K562 (cell line): Measurements from ENCODE around the gene IRF8. TPM values are rescaled to one million over a fixed set of nuclear protein-coding genes. Genes with fewer than 3 reads are reported as not detected.

Experiments
- ATAC-seq: fragments of 200-7000 bp; cut with Tn5 transposase; 3 replicates; pipeline ENCODE4 v1.9.1; 2020; ENCODE audit warnings: moderate library complexity
- BruUV-seq: library from RNA; stranded (reverse); fragments of 400-500 nt; replicated peaks from 2 replicates; lab custom pipeline; 2021; lab: Mats Ljungman, UMichigan
- CTCF ChIA-PET: fragments of 300-600 bp; formaldehyde crosslinking; extraction: SDS; loops from one replicate; lab custom pipeline; 2021; ENCODE audit warnings: low intra/inter-chr PET ratio; lab: Yijun Ruan, JAX
- POLR2A ChIA-PET: fragments of 300-600, 350-650 bp; sonication (Branson Sonifier 250); formaldehyde crosslinking; extraction: SDS; loops from one replicate; lab custom pipeline; 2021; ENCODE audit warnings: antibody characterized with exemption, inconsistent platforms; lab: Yijun Ruan, JAX
- DNase-seq, 4 experiments: peaks; one replicate each; pipeline versions ENCODE4 v3.0.0 to v3.0.0-alpha.2; 2011 to 2018; ENCODE audit warnings: low spot score in 3 of 4, mixed read lengths in 3 of 4; ENCODE audit errors: extremely low read depth in 1 of 4
- FAIRE-seq: peaks from 2 replicates; lab custom pipeline; 2011; peaks lifted over from hg19 to GRCh38; lab: Jason Lieb, UNC
- H2AFZ ChIP-seq: 2 replicates; pipeline ENCODE4 v1.6.0; 2011; ENCODE audit warnings: low read depth, low read length, control low read depth, inconsistent platforms
- H3K27ac ChIP-seq: fragments of 200-600 bp; 3 replicates; pipeline ENCODE4 v1.8.0; 2011; ENCODE audit warnings: low read depth, mild to moderate bottlenecking, control low read depth, inconsistent platforms, low read length, moderate library complexity, mixed read lengths; ENCODE audit errors: extremely low read depth
- H3K27me3 ChIP-seq, 2 experiments: fragments of 300-600 bp in 1 of 2; 2 replicates in 1 of 2; 3 replicates in 1 of 2; pipeline versions ENCODE4 v1.6.0 to v1.8.0; 2011; ENCODE audit warnings: inconsistent platforms in 2 of 2, low read length in 2 of 2, mild to moderate bottlenecking in 1 of 2, mixed read lengths in 1 of 2, moderate library complexity in 1 of 2; ENCODE audit not compliant: control insufficient read depth in 2 of 2, insufficient read depth in 2 of 2
- H3K36me3 ChIP-seq: fragments of 300-600 bp; 3 replicates; pipeline ENCODE4 v1.8.0; 2011; ENCODE audit warnings: mild to moderate bottlenecking, low read length, inconsistent platforms; ENCODE audit not compliant: control insufficient read depth, insufficient read depth
- H3K4me1 ChIP-seq, 2 experiments: fragments of 200-600 bp in 1 of 2; replicated peaks in 1 of 2; 2 replicates in 1 of 2; 3 replicates in 1 of 2; pipeline versions ENCODE4 v1.5.1 to v1.8.0; 2011; ENCODE audit warnings: inconsistent platforms in 2 of 2, low read length in 2 of 2, mild to moderate bottlenecking in 1 of 2, mixed read lengths in 1 of 2, moderate library complexity in 1 of 2; ENCODE audit not compliant: control insufficient read depth in 2 of 2, insufficient read depth in 2 of 2
- H3K4me2 ChIP-seq: 2 replicates; pipeline ENCODE4 v1.6.1; 2011; ENCODE audit warnings: low read length, control low read depth, inconsistent platforms, mixed read lengths; ENCODE audit not compliant: insufficient read depth
- H3K4me3 ChIP-seq: fragments of 200-600 bp; sonication (generic), shearing (Covaris generic); 2 replicates; pipeline ENCODE4 v1.5.1; 2016; ENCODE audit warnings: control low read depth, inconsistent platforms
- H3K79me2 ChIP-seq: fragments of 200-600 bp; 3 replicates; pipeline ENCODE4 v1.8.0; 2011; ENCODE audit warnings: low read length, inconsistent platforms; ENCODE audit not compliant: control insufficient read depth, insufficient read depth
- H3K9ac ChIP-seq, 2 experiments: 2 replicates each; pipeline versions ENCODE4 v1.6.0 to v1.6.1; 2011; ENCODE audit warnings: low read depth in 2 of 2, low read length in 2 of 2, control low read depth in 1 of 2, inconsistent platforms in 1 of 2, mild to moderate bottlenecking in 1 of 2, mixed read lengths in 1 of 2; ENCODE audit not compliant: insufficient read depth in 1 of 2
- H3K9me1 ChIP-seq: one replicate; pipeline ENCODE4 v1.6.0; 2011; ENCODE audit warnings: inconsistent platforms, mild to moderate bottlenecking, low read length, moderate library complexity; ENCODE audit not compliant: control insufficient read depth, insufficient read depth
- H3K9me3 ChIP-seq: replicated peaks from 2 replicates; pipeline ENCODE4 v1.5.1; 2011; ENCODE audit warnings: low read depth, low read length, inconsistent platforms; ENCODE audit not compliant: control insufficient read depth, insufficient read depth
- H4K20me1 ChIP-seq: replicated peaks from 2 replicates; pipeline ENCODE4 v1.6.1; 2011; ENCODE audit warnings: low read length, inconsistent platforms, mixed read lengths; ENCODE audit not compliant: control insufficient read depth, insufficient read depth
- CC2D1A ChIP-seq: fragments of 450-650 bp; IDR thresholded peaks from 2 replicates; pipeline ENCODE4 v1.6.1; 2017; ENCODE audit warnings: mild to moderate bottlenecking
- CREB5 ChIP-seq: fragments of 250-450 bp; sonication (Bioruptor Pico); IDR thresholded peaks from 2 replicates; pipeline ENCODE4 v1.5.0; 2020; ENCODE audit warnings: mild to moderate bottlenecking
- EHMT2 ChIP-seq: fragments of 450-650 bp; IDR thresholded peaks from 2 replicates; pipeline ENCODE4 v1.6.1; 2018; ENCODE audit warnings: antibody characterized with exemption
- ETV5 ChIP-seq: sonication (generic); formaldehyde crosslinking; IDR thresholded peaks from 2 replicates; pipeline ENCODE4 v1.4.0; 2020; ENCODE audit warnings: low read depth, mild to moderate bottlenecking, missing genetic modification reagents
- FOXJ2 ChIP-seq: fragments of 200-800 bp; sonication (Bioruptor generic); IDR thresholded peaks from 2 replicates; pipeline ENCODE4 v1.6.1; 2016; ENCODE audit warnings: missing genetic modification characterization, missing compliant biosample characterization
- GABPB2 ChIP-seq: fragments of 250-450 bp; sonication (Bioruptor Pico); conservative IDR thresholded peaks from 2 replicates; pipeline ENCODE4 v1.5.1; 2021; ENCODE audit warnings: mild to moderate bottlenecking
- HDAC3 ChIP-seq: fragments of 450-650 bp; IDR thresholded peaks from 2 replicates; pipeline ENCODE4 v1.6.1; 2018; ENCODE audit warnings: borderline replicate concordance, mild to moderate bottlenecking, moderate library complexity; ENCODE audit not compliant: partially characterized antibody
- PRMT5 ChIP-seq: sonication (generic); formaldehyde crosslinking; IDR thresholded peaks from 2 replicates; pipeline ENCODE4 v1.5.0; 2020; ENCODE audit warnings: missing genetic modification reagents
- PRPF4 ChIP-seq: fragments of 200-400 bp; formaldehyde crosslinking; IDR thresholded peaks from one replicate; pipeline ENCODE4 v1.6.1; 2017; ENCODE audit warnings: low read length, low read depth, mild to moderate bottlenecking; ENCODE audit not compliant: insufficient read depth, poor library complexity, severe bottlenecking
- RNF219 ChIP-seq: fragments of 250-450 bp; sonication (Bioruptor Pico); IDR thresholded peaks from 2 replicates; pipeline ENCODE4 v1.5.0; 2022; ENCODE audit warnings: mild to moderate bottlenecking
- SIN3B ChIP-seq: fragments of 450-650 bp; IDR thresholded peaks from 2 replicates; pipeline ENCODE4 v1.6.1; 2017; ENCODE audit warnings: low read depth, mild to moderate bottlenecking, moderate library complexity
- SRSF1 ChIP-seq: fragments of 200-400 bp; formaldehyde crosslinking; IDR thresholded peaks from 2 replicates; pipeline ENCODE4 v1.6.1; 2017; ENCODE audit warnings: mild to moderate bottlenecking, low read depth, low read length, moderate library complexity
- TEAD1 ChIP-seq, 2 experiments: fragments of 450-650 bp in 1 of 2; sonication (generic) in 1 of 2; formaldehyde crosslinking; IDR thresholded peaks; 2 replicates each; pipeline versions ENCODE4 v1.4.0 to v1.8.0; 2020 to 2022; ENCODE audit warnings: mild to moderate bottlenecking in 2 of 2, missing genetic modification reagents in 1 of 2
- WGBS: fragments of 100-300 bp; shearing (Covaris generic); methylation state at CpG from one replicate; pipeline ENCODE4 v1.1.6; 2016; ENCODE audit warnings: low coverage, mixed read lengths; ENCODE audit not compliant: insufficient coverage; ENCODE audit errors: missing lambda C conversion rate; 5-methylcytosine and 5-hydroxymethylcytosine counted together
- in situ Hi-C: fragments of 300-500 bp; cut with MboI; formaldehyde crosslinking; loops from 4 replicates; pipeline ENCODE4 v1.15.0; 2018; ENCODE audit warnings: inconsistent platforms, mixed read lengths
- intact Hi-C: fragments of 100-400 bp; cut with micrococcal nuclease; formaldehyde crosslinking; loops from 2 replicates; pipeline ENCODE4 v1.14.2; 2022
- polyA plus RNA-seq, 8 experiments: library from polyadenylated mRNA; depleted of rRNA in 4 of 8; stranded (reverse) in 5 of 8; unstranded in 3 of 8; fragments of >200 nt; fragmentation: Nextera tagmentation in 2 of 8; fragmentation: Illumina TruSeq in 1 of 8; extraction: Ambion mirVana in 2 of 8; extraction: Trizol in 1 of 8; gene quantifications; 2 replicates each; pipeline versions ENCODE4 v1.2.1 to v1.2.3, GENCODE V29; 2011 to 2014; ENCODE audit warnings: inconsistent platforms in 1 of 8, missing spikeins in 1 of 8
- total RNA-seq, 7 experiments: library from RNA; depleted of rRNA in 6 of 7; stranded (reverse); fragments of >200 nt in 6 of 7; fragmentation: Illumina TruSeq in 2 of 7; extraction: Trizol in 2 of 7; gene quantifications; 2 replicates each; pipeline versions ENCODE4 v1.2.1 to v1.2.3, GENCODE V29; 2011 to 2021; ENCODE audit warnings: low replicate concordance in 1 of 7
- TF ChIP-seq, protein P1 (sequence below): fragments of 450-650 bp; formaldehyde crosslinking; IDR thresholded peaks from 2 replicates; pipeline ENCODE4 v1.4.0; 2022; ENCODE audit warnings: mild to moderate bottlenecking, moderate library complexity

Gene IRF8
- total and polyA plus RNA-seq, 9 of the 15 experiments (the other 6 are each of a cell fraction or from before 2014, with no cell fraction given): 0.01 to 0.98 TPM; not detected in 7

DNA sequence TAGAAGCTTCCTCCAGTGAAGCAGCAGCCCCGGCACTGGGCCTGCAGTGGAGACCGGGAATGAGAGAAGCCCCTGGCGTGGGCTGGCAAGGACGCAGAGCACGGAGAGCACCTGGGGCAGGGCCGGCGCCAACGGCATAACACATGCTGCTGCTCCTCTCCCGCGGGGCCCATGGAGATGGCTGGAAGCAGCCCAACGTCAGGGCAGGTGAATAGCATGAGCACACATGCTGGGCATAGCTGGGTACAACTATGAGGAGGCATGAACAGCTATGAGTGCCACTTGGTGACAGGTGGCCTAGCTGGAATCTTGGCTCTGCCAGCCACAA is 46.4 kb downstream of the IRF8 start (continued):
- no peak for TF ChIP-seq RNF219 (CRISPR knock-in tag)
- TF ChIP-seq PRPF4: no peak
- TF ChIP-seq TEAD1 (CRISPR knock-in tag; IDR thresholded peaks at IDR 0.05): no peak
- no peak for TF ChIP-seq CREB5
- TF ChIP-seq SRSF1: no peak
- no peak for TF ChIP-seq FOXJ2 (tag)

DNA sequence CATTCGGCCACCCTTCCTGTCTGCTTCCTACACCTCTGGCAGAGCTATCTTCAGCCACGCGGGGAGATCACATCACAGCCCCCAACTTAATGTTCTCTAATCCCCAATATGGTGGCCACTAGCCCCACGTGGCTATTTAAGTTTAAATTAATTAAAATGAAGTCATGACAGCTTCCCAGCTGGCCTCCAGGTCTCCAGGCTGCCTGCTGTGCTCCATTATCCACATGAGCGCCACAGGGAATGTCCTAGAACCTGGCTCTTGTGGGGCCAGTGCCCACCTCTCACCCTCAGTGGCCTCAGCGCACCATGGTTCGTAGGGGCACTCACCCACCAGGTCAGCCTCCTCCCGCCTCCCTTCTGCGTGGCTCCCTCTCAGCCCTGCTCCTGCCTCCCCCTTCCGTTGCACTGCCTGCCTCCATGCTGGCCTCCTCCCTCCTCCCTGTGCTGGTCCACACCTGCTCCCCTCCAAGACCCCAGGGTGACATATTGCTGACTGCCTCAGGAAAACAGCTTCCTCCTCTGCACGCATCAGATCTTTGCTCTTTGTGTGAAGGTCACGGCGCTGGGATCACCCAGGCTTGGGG is 47.7 kb downstream of the IRF8 start:
- in situ Hi-C loops (no loop called here), intact Hi-C loops (no loop called here)
- Histone ChIP-seq H3K9me1 (no peaks in the 10 kb centered on the region), H3K36me3 (no peaks in the 10 kb centered on the region), H3K4me2 (no peak overlapping the region), H3K27ac (no peak overlapping the region), H3K4me1 (peaks cover 0 to 4% of the 10 kb centered on the region in 2 experiments; a peak in 1 of 5 replicates), H3K9ac (no peak overlapping the region), H4K20me1 (peaks cover 13% of the 10 kb centered on the region; the same call in 1 of the 2 replicates), H3K9me3 (no peaks in the 10 kb centered on the region), H2AFZ (no peak overlapping the region), H3K4me3 (no peak overlapping the region), H3K79me2 (no peaks in the 10 kb centered on the region), H3K27me3 (peaks cover 35 to 74% of the 10 kb centered on the region in 2 experiments; a peak in 4 of 5 replicates)
- no TSS peak for BruUV-seq
- no peak for FAIRE-seq
- CTCF ChIA-PET: no interaction called here
- no peak for DNase-seq
- WGBS: 0% methylated on average over 13 of the region's 13 CpGs
- POLR2A ChIA-PET: interaction anchor here (0.7 to 0.9 kb wide), 2 partner anchors 12 to 39 kb away, joined by 3 to 4 read pairs; no protein-coding TSS in a partner anchor
- no peak for ATAC-seq
- TF ChIP-seq PRMT5 (no peak), ETV5 (CRISPR knock-in tag) (no peak), GABPB2 (CRISPR knock-in tag) (no peak), EHMT2 (no peak), HDAC3 (no peak), SIN3B (no peak), CC2D1A (no peak), CREB5 (no peak)
- TF ChIP-seq, protein P1, sequence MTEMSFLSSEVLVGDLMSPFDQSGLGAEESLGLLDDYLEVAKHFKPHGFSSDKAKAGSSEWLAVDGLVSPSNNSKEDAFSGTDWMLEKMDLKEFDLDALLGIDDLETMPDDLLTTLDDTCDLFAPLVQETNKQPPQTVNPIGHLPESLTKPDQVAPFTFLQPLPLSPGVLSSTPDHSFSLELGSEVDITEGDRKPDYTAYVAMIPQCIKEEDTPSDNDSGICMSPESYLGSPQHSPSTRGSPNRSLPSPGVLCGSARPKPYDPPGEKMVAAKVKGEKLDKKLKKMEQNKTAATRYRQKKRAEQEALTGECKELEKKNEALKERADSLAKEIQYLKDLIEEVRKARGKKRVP (CRISPR knock-in tag): no peak
